Loucy (cell line): ENCODE measurements around the gene MPND.

Experiments used
- H2AFZ ChIP-seq: fragments of 200-600 bp; sonication (generic); 2 replicates; pipeline ENCODE4 v1.6.0; 2016; ENCODE audit warnings: antibody characterized with exemption, mild to moderate bottlenecking, low read length, moderate library complexity
- H3F3A ChIP-seq: fragments of 200-600 bp; 2 replicates; pipeline ENCODE4 v1.6.0; 2016; ENCODE audit warnings: antibody characterized with exemption, low read depth, mild to moderate bottlenecking
- H3K27me3 ChIP-seq: fragments of 200-600 bp; sonication (generic); 2 replicates; pipeline ENCODE4 v1.6.1; 2014; ENCODE audit warnings: low read length, mild to moderate bottlenecking; ENCODE audit not compliant: insufficient read depth, poor library complexity, severe bottlenecking
- H3K36me3 ChIP-seq: fragments of 200-600 bp; sonication (generic); 2 replicates; pipeline ENCODE4 v1.6.1; 2016; ENCODE audit warnings: low read length; ENCODE audit not compliant: insufficient read depth
- H3K4me1 ChIP-seq: fragments of 200-600 bp; sonication (generic); 2 replicates; pipeline ENCODE4 v1.5.1; 2014; ENCODE audit warnings: low read length, mild to moderate bottlenecking; ENCODE audit not compliant: insufficient read depth, poor library complexity, severe bottlenecking
- H3K4me2 ChIP-seq: fragments of 200-600 bp; sonication (generic); 2 replicates; pipeline ENCODE4 v1.6.0; 2014; ENCODE audit warnings: antibody characterized with exemption, low read length, low read depth, mild to moderate bottlenecking; ENCODE audit not compliant: poor library complexity, severe bottlenecking
- H3K4me3 ChIP-seq: fragments of 200-600 bp; sonication (generic); 2 replicates; pipeline ENCODE4 v1.5.1; 2014; ENCODE audit warnings: low read length, mild to moderate bottlenecking, mixed read lengths; ENCODE audit not compliant: poor library complexity, severe bottlenecking
- H3K79me2 ChIP-seq: fragments of 200-600 bp; sonication (generic); 2 replicates; pipeline ENCODE4 v1.6.1; 2014; ENCODE audit warnings: low read length; ENCODE audit not compliant: insufficient read depth
- H3K9ac ChIP-seq: fragments of 200-600 bp; sonication (generic); 2 replicates; pipeline ENCODE4 v1.6.0; 2014; ENCODE audit warnings: mild to moderate bottlenecking, low read depth, low read length, moderate library complexity; ENCODE audit not compliant: poor library complexity, severe bottlenecking
- H3K9me2 ChIP-seq: fragments of 200-600 bp; sonication (generic); replicated peaks from 2 replicates; pipeline ENCODE4 v1.6.1; 2016; ENCODE audit warnings: low read depth, low read length, mixed read lengths
- H3K9me3 ChIP-seq: fragments of 200-600 bp; sonication (generic); 2 replicates; pipeline ENCODE4 v1.6.1; 2014; ENCODE audit warnings: mild to moderate bottlenecking, antibody characterized with exemption, low read length, low read depth; ENCODE audit not compliant: insufficient read depth
- H4K20me1 ChIP-seq: fragments of 200-600 bp; sonication (generic); 2 replicates; pipeline ENCODE4 v1.6.0; 2014; ENCODE audit warnings: antibody characterized with exemption, low read length, mild to moderate bottlenecking; ENCODE audit not compliant: insufficient read depth, poor library complexity, severe bottlenecking
- EZH2phosphoT487 ChIP-seq: fragments of 200-600 bp; IDR thresholded peaks from 2 replicates; pipeline ENCODE4 v1.6.1; 2018; ENCODE audit warnings: antibody characterized with exemption, mild to moderate bottlenecking, moderate library complexity, borderline replicate concordance
- TF ChIP-seq, protein P1 (sequence below): fragments of 200-600 bp; sonication (generic); conservative IDR thresholded peaks from 2 replicates; pipeline ENCODE4 v1.5.1; 2014; ENCODE audit warnings: mild to moderate bottlenecking, antibody characterized with exemption, low read length

MPND gene

DNA sequence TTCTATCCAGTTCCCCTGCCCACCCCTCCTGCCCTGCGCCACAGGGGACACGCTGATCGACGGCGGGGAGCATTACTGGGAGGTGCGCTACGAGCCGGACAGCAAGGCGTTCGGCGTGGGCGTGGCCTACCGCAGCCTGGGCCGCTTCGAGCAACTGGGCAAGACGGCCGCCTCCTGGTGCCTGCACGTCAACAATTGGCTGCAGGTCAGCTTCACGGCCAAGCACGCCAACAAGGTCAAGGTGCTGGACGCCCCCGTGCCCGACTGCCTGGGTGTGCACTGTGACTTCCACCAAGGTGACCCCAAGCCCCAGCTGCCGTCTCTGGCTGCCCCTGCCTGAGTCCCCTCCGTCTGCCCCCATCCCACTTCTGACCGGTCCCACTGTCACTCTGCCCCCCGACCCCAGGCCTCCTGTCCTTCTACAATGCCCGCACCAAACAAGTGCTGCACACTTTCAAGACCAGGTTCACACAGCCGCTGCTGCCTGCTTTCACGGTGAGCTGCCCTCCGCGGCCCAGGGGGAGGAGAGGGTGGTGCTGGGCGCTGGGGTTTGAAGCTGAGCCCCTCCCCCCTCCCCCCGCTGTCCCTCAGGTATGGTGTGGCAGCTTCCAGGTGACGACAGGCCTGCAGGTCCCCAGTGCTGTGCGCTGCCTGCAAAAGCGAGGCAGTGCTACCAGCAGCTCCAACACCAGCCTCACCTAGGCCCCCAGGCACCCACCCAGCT, 20.3 kb upstream of the MPND start:
- Histone ChIP-seq H2AFZ (no peak overlapping the region), H3K79me2 (no peaks in the 10 kb centered on the region), H3F3A (no peaks in the 10 kb centered on the region), H3K9me2 (no peaks in the 10 kb centered on the region), H3K4me2 (no peak overlapping the region), H3K9ac (no peak overlapping the region), H3K9me3 (no peaks in the 10 kb centered on the region; the same call in 1 of the 2 replicates), H3K36me3 (no peaks in the 10 kb centered on the region), H3K4me3 (no peak overlapping the region), H3K4me1 (no peaks in the 10 kb centered on the region), H4K20me1 (no peaks in the 10 kb centered on the region), H3K27me3 (no peaks in the 10 kb centered on the region)
- TF ChIP-seq EZH2phosphoT487, result no peak
- TF ChIP-seq, protein P1, sequence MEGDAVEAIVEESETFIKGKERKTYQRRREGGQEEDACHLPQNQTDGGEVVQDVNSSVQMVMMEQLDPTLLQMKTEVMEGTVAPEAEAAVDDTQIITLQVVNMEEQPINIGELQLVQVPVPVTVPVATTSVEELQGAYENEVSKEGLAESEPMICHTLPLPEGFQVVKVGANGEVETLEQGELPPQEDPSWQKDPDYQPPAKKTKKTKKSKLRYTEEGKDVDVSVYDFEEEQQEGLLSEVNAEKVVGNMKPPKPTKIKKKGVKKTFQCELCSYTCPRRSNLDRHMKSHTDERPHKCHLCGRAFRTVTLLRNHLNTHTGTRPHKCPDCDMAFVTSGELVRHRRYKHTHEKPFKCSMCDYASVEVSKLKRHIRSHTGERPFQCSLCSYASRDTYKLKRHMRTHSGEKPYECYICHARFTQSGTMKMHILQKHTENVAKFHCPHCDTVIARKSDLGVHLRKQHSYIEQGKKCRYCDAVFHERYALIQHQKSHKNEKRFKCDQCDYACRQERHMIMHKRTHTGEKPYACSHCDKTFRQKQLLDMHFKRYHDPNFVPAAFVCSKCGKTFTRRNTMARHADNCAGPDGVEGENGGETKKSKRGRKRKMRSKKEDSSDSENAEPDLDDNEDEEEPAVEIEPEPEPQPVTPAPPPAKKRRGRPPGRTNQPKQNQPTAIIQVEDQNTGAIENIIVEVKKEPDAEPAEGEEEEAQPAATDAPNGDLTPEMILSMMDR, result no peak

DNA sequence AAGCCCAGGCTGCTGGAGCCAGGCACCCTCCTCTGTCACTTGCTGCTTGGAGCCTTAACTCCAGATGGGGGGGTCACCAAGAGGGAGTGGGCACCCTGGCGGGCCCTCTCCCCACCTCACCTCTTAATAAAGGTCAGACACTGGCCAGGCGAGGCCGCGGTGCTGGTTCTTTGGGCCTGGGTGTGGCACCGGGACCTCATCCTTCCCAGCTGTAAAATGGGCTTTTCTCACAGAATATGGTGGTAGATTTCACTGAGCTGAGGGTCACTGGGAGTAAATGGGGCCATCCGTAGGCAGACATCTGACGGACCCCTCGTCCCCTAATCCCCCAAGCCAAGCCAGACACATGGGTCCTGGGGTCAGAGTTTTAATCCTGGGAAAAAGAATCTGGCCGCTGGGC, 19.7 kb upstream of the MPND start:
- Histone ChIP-seq H3K9ac (no peak overlapping the region), H3F3A (no peaks in the 10 kb centered on the region), H3K9me3 (no peaks in the 10 kb centered on the region; the same call in 1 of the 2 replicates), H3K79me2 (no peaks in the 10 kb centered on the region), H3K9me2 (no peaks in the 10 kb centered on the region), H3K27me3 (no peaks in the 10 kb centered on the region), H3K4me3 (no peak overlapping the region), H2AFZ (no peak overlapping the region), H3K4me1 (no peaks in the 10 kb centered on the region), H3K4me2 (no peak overlapping the region), H4K20me1 (no peaks in the 10 kb centered on the region), H3K36me3 (no peaks in the 10 kb centered on the region)
- TF ChIP-seq EZH2phosphoT487, result no peak
- TF ChIP-seq, protein P1, result no peak

DNA sequence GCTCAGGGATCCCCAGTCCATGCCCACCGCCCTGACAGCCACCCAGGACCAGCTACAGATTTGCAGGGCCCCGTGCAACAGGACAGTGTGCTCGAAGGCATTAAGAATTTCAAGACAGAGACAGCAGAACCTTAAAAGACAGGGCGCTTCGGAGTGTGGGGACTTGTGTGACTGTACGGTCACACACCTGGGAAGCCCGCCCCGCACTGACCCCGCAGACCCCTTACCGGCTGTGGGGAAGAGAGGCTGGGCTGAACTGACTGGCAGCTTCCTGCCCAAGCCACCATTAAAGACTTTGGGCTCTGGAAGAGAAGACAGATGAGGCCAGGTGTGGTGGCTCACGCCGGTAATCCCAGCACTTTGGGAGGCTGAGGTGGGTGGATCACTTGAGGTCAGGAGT, 19.1 kb upstream of the MPND start:
- Histone ChIP-seq H4K20me1 (no peaks in the 10 kb centered on the region), H3K4me2 (no peak overlapping the region), H3K9me2 (no peaks in the 10 kb centered on the region), H3K9ac (no peak overlapping the region), H3K9me3 (no peaks in the 10 kb centered on the region; the same call in 1 of the 2 replicates), H2AFZ (no peak overlapping the region), H3K4me1 (no peaks in the 10 kb centered on the region), H3K27me3 (no peaks in the 10 kb centered on the region), H3K4me3 (no peak overlapping the region), H3K79me2 (no peaks in the 10 kb centered on the region), H3K36me3 (no peaks in the 10 kb centered on the region), H3F3A (no peaks in the 10 kb centered on the region)
- TF ChIP-seq EZH2phosphoT487, result no peak
- TF ChIP-seq, protein P1, result no peak
